ENCODE data around the gene MBNL1.

- TF ChIP-seq CTCF (conservative IDR thresholded peaks at IDR 0.05; ENCODE audit: low read length) = no peak
- no peak for TF ChIP-seq EZH2phosphoT487 (IDR thresholded peaks at IDR 0.05; ENCODE audit: borderline replicate concordance, low read depth, low read length)
These were observed 169.5 kb downstream of the MBNL1 start for GRCh38 chr3:152438181-152438580.
